GM19463 (cell line): ENCODE measurements around the gene NCKAP1.
"Not testable (repeated sequence)": the region's sequence is repeated elsewhere in the genome, so short reads cannot be mapped to it uniquely, and the experiment has no call there.

Source experiments
- ATAC-seq: cut with Tn5 transposase; IDR thresholded peaks from one replicate; pipeline ENCODE4 v1.9.1; 2021; ENCODE audit warnings: mild to moderate bottlenecking, moderate library complexity; ENCODE audit not compliant: unreplicated experiment

NCKAP1 gene

GRCh38 chr2:182880100-182880499 is 158.2 kb downstream of the NCKAP1 start:
- not testable (repeated sequence) for ATAC-seq

DNA sequence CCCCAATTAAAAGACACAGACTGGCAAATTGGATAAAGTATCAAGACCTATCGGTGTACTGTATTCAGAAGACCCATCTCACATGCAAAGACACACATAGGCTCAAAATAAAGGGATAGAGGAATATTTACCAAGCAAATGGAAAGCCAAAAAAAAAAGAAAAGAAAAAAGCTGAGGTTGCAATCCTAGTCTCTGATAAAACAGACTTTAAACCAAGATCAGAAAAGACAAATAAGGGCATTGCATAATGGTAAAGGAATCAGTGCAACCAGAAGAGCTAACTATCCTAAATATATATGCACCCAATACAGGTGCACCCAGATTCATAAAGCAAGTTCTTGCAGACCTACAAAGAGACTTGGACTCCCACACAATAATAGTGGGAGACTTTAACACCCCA is 161.6 kb downstream of the NCKAP1 start:
- not testable (repeated sequence) for ATAC-seq

- no peak for ATAC-seq
Observed at GRCh38 chr2:182870227-182870626, 168.0 kb downstream of the NCKAP1 start.

DNA sequence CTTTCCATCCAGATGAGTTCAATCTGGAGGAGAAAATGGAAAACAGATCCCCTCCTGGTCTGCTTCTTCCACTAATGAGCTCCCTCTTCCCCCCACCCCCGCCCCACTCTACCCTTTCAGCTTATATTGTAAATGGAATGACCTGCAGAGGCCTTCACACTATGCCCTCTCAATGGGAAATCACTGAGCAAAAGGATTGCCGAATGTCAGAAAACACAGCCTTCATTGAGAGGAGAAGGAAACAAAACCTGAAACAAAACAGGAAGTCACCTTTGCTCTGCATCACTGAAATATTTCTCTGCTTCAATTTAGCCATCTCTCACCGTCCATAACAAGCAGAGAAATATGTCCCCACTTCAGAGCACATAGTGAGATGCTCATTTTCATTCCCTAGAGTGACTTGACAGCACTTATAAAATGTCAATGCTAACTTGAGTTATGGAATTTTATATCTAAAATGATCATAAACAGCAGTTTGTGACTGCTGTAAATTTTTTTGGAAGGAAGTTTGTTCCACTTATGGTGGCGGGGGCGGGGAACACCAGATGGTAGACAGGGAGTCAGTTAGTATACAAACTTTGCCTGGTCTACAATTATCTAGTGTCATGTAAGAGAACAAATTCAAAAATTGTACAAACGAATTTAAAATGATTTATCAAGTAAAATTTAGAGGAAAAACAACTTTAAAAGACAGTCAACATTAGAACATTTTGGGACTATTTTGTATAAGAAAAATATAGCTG is 170.0 kb downstream of the NCKAP1 start:
- no peak for ATAC-seq

- no peak for ATAC-seq
Observed at GRCh38 chr2:182867426-182868053, 170.7 kb downstream of the NCKAP1 start.

- ATAC-seq = no peak
Observed at GRCh38 chr2:182866461-182867406, 171.5 kb downstream of the NCKAP1 start, which contains the start of gene FRZB. Gene FRZB, minus strand, starts transcription at chr2:182866637. Its CDS starts 85 bp downstream, at chr2:182866552.

DNA sequence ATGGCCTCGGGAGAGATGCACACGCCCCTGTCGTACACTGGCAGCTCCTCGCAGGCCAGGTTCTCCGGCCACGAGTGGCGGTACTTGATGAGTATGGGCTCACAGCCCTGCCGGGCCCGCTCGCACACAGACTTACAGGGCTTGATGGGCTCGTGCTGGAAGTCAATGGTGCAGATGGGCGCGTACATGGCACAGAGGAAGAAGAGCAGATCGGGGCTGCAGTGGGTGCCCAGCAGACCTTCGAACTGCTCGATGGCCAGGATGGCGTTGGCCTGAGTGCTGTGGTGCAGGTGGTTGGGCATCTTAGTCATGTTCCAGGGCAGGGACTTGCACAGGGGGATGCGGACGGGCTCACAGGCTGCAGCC is 172.2 kb downstream of the NCKAP1 start:
- no peak for ATAC-seq

DNA sequence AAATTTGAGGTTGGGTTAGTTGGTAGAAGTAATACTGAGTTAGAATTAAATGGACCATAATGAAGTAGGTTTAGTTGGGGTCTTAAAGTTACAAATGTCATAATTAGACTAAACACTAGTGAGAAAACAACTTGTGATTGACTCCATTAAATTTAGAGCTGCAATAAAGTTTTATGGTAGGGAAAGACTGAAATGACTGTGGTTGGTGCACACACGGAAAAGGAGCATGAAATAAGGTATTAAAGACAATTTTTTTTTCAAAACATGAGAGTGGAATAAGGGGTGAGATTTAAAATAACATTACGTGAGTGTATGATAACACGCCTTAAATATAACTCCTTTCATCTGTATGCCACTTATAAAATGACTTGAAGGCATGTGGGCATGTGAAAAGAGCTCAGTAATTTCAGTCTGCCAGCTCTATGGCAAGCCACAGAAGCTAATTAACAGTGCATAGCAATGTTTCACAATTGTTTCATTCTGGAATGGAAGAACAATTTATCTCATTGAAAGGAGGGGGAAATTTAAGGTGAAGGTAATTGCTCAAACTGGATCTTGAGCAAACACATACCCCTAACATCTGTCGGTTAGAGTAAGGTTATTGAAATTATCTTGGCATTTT is 173.2 kb downstream of the NCKAP1 start:
- ATAC-seq = no peak

- no peak for ATAC-seq
Observed at GRCh38 chr2:182863642-182864041, 174.6 kb downstream of the NCKAP1 start.

DNA sequence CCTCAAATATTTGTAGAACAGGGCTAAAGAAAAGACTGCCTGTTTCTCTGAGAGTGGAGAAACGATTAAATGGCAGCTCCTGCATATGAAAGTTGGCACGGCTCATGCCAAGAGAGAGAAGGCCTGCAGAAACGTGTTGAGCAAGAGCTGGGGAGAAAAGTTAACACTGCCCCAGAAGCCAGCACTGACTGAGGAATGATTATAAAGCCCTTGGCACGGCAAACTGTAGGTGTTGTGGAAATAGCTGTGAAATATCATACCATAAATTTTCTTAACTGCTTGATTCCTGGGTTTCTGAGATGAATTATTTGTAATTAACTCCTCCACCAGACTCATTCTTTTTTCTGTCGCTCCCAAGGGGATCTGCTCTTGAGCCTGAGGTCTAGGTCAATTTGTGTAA is 176.2 kb downstream of the NCKAP1 start:
- no peak for ATAC-seq

GRCh38 chr2:182860858-182861257 is 177.4 kb downstream of the NCKAP1 start:
- ATAC-seq = no peak
